ENCODE measurements around the gene SLC24A3. TPM values are rescaled to one million over a fixed set of nuclear protein-coding genes. Genes with fewer than 3 reads are reported as not detected.

Gene SLC24A3
- total RNA-seq, 1 donor from 2014 or later = not detected

GRCh38 chr20:19272976-19273654 lies 60.7 kb downstream of the SLC24A3 start:
- no peak for DNase-seq

GRCh38 chr20:19274001-19274400 lies 61.6 kb downstream of the SLC24A3 start:
- no peak for DNase-seq

- no peak for DNase-seq
Measured at GRCh38 chr20:19274412-19275015, 62.1 kb downstream of the SLC24A3 start.

- no peak for DNase-seq
Measured at GRCh38 chr20:19275038-19275629, 62.7 kb downstream of the SLC24A3 start.

- DNase-seq = no peak
Measured at GRCh38 chr20:19275630-19276071, 63.2 kb downstream of the SLC24A3 start.

GRCh38 chr20:19277381-19277780 lies 64.9 kb downstream of the SLC24A3 start:
- no peak for DNase-seq

GRCh38 chr20:19283490-19284025 lies 71.1 kb downstream of the SLC24A3 start:
- DNase-seq = no peak

GRCh38 chr20:19284400-19285178 lies 72.1 kb downstream of the SLC24A3 start:
- no peak for DNase-seq

- no peak for DNase-seq
Measured at GRCh38 chr20:19285436-19285835, 73.0 kb downstream of the SLC24A3 start.

GRCh38 chr20:19288061-19288460 lies 75.6 kb downstream of the SLC24A3 start:
- DNase-seq = no peak

- no peak for DNase-seq
Measured at GRCh38 chr20:19288636-19289035, 76.2 kb downstream of the SLC24A3 start.

GRCh38 chr20:19289451-19289850 lies 77.0 kb downstream of the SLC24A3 start:
- DNase-seq = no peak

- DNase-seq = no peak
Measured at GRCh38 chr20:19291024-19291817, 78.8 kb downstream of the SLC24A3 start.

GRCh38 chr20:19291818-19292132 lies 79.3 kb downstream of the SLC24A3 start:
- DNase-seq = no peak

- DNase-seq = no peak
Measured at GRCh38 chr20:19292254-19292653, 79.8 kb downstream of the SLC24A3 start.

- DNase-seq = no peak
Measured at GRCh38 chr20:19295076-19295475, 82.6 kb downstream of the SLC24A3 start.

- DNase-seq = no peak
Measured at GRCh38 chr20:19298652-19299051, 86.2 kb downstream of the SLC24A3 start.

GRCh38 chr20:19300395-19300794 lies 88.0 kb downstream of the SLC24A3 start:
- DNase-seq = no peak

- DNase-seq = no peak
Measured at GRCh38 chr20:19301142-19301541, 88.7 kb downstream of the SLC24A3 start.

- no peak for DNase-seq
Measured at GRCh38 chr20:19301843-19302242, 89.4 kb downstream of the SLC24A3 start.

GRCh38 chr20:19302714-19303113 lies 90.3 kb downstream of the SLC24A3 start:
- no peak for DNase-seq

- no peak for DNase-seq
Measured at GRCh38 chr20:19304389-19304788, 91.9 kb downstream of the SLC24A3 start.

All from dermis blood vessel endothelial cell (primary cell).